Tibial nerve (tissue), 4 donors: ENCODE measurements around the gene CREM. TPM values are rescaled to one million over a fixed set of nuclear protein-coding genes. Genes with fewer than 3 reads are reported as not detected.

ENCODE experiments used
- DNase-seq, 2 donors: peaks; one replicate each; pipeline ENCODE4 v3.0.0-alpha.2; 2019; ENCODE audit warnings: low spot score in 2 of 2
- H3K27ac ChIP-seq, 4 donors: fragments of 200-600 bp; sonication (generic) in 3 of 4; one replicate each; pipeline ENCODE4 v1.5.1; 2017 to 2019; ENCODE audit warnings: mild to moderate bottlenecking in 1 of 4
- H3K27me3 ChIP-seq, 2 donors: fragments of 200-600 bp; sonication (generic) in 1 of 2; one replicate each; pipeline versions ENCODE4 v1.5.1 to v1.6.0; 2017 to 2019
- H3K36me3 ChIP-seq, 3 donors: fragments of 200-600 bp; sonication (generic); one replicate each; pipeline ENCODE4 v1.5.1; 2018 to 2019
- H3K4me1 ChIP-seq, 4 donors: fragments of 200-600 bp; sonication (generic) in 3 of 4; one replicate each; pipeline ENCODE4 v1.5.1; 2017 to 2019
- H3K4me3 ChIP-seq, 4 donors: fragments of 200-600 bp; sonication (generic) in 3 of 4; one replicate each; pipeline ENCODE4 v1.5.1; 2017 to 2019; ENCODE audit warnings: mild to moderate bottlenecking in 1 of 4, moderate library complexity in 1 of 4
- H3K9me3 ChIP-seq, 4 donors: fragments of 200-600 bp; sonication (generic) in 3 of 4; one replicate each; pipeline ENCODE4 v1.5.1; 2017 to 2019
- CTCF ChIP-seq, 5 experiments: fragments of 200-600 bp in 3 of 5; fragments of 450-650 bp in 2 of 5; sonication (generic) in 3 of 5; IDR thresholded peaks; one replicate each; pipeline ENCODE4 v1.5.1; 2016 to 2019; ENCODE audit warnings: antibody characterized with exemption in 5 of 5, mild to moderate bottlenecking in 3 of 5, moderate library complexity in 2 of 5
- EP300 ChIP-seq, 2 donors: sonication (generic); formaldehyde crosslinking; IDR thresholded peaks; one replicate each; pipeline ENCODE4 v1.6.1; 2017; ENCODE audit warnings: antibody characterized with exemption in 2 of 2, mild to moderate bottlenecking in 1 of 2
- POLR2A ChIP-seq, 2 donors: fragments of 450-650 bp; IDR thresholded peaks; one replicate each; pipeline ENCODE4 v1.6.1; 2017; ENCODE audit warnings: antibody characterized with exemption in 2 of 2, mild to moderate bottlenecking in 2 of 2, moderate library complexity in 2 of 2
- WGBS, 2 donors: methylation state at CpG; one replicate each; pipeline ENCODE4 v1.1.5; 2018; 5-methylcytosine and 5-hydroxymethylcytosine counted together
- total RNA-seq, 4 donors: library from RNA; depleted of rRNA; stranded (reverse); fragments of >200 nt; gene quantifications; one replicate each; pipeline ENCODE4 v1.1.0, GENCODE V29; 2016

CREM gene
- total RNA-seq, 4 donors from 2014 or later: 27.3 to 41.7 (median 36.1) TPM

DNA sequence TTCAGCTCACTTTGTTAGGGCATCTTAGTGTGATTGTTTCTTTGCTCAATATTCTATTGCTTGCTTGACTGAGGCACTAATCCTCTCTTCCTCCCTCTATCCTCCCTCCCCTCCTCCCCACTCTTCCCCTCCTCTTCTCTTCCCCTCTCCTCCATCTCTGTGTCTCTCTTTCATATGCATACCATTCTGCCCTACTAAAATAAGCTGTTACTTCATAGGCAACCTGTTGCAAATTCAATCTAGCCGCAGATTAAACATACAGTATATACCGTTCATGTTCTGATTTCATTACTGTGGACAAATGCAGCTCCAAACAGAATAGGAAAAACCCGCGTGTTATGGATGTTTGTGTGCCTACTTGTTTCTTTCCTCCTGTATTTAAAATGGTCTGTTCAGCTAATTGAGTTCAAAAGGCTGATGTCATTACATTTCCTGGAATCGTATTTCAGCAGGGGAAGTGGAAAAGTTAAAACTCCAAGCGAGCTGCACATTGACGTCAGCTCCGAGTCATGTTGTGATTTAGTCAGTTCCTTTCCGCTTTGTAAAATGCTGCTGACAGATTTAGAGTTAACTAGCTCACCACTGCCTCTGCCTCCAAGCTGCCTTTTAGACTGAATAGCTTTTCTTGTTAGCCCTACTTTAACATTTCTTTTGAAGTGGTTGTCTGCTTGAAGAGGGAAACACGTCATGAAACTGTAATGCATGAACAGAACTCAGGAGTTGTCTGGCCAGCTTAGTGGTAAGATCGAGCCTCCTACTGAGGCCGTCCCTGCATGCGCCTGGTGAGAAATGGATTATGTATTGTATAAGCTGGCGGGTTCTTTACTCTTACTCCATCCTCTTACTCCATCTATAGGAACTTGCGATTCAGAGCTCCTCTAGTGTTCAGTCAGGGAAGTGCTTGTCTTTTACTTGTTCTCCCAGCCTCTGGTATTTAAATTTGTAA, 69.0 kb downstream of the CREM start:
- Histone ChIP-seq H3K27me3 (no peaks in the 10 kb centered on the region), H3K36me3 (peaks cover 0 to 3% (median 0%) of the 10 kb centered on the region in 3 donors), H3K4me3 (peak overlapping the region; percentile 36 to 58 (median 47)), H3K27ac (peak overlapping the region; percentile 90 to 97 (median 94)), H3K9me3 (no peaks in the 10 kb centered on the region), H3K4me1 (peaks cover 0 to 12% (median 3%) of the 10 kb centered on the region in 4 donors)
- TF ChIP-seq CTCF (IDR thresholded peaks at IDR 0.05) (peak; percentile 85 to 91 (median 89)), POLR2A (IDR thresholded peaks at IDR 0.05) (peak in 1 of 2 donors; percentile 61), EP300 (IDR thresholded peaks at IDR 0.05) (peak; percentile 89 to 95)
- WGBS, 2 donors: 0% methylated on average over 15 of the region's 15 CpGs
- peak in 1 of 2 donors; percentile 79 for DNase-seq

GRCh38 chr10:35200487-35200886, 73.8 kb downstream of the CREM start:
- H3K4me3 ChIP-seq: no peak overlapping the region
- H3K36me3 ChIP-seq: no peaks in the 10 kb centered on the region
- H3K9me3 ChIP-seq: no peaks in the 10 kb centered on the region
- TF ChIP-seq EP300 (IDR thresholded peaks at IDR 0.05) (no peak), POLR2A (IDR thresholded peaks at IDR 0.05) (no peak)
- H3K27me3 ChIP-seq: no peaks in the 10 kb centered on the region
- no peak overlapping the region for H3K27ac ChIP-seq
- peaks cover 0 to 6% (median 0%) of the 10 kb centered on the region in 4 donors for H3K4me1 ChIP-seq
- DNase-seq: no peak
- WGBS, 2 donors: 56 to 76% methylated on average over 1 of the region's 1 CpG

GRCh38 chr10:35201234-35201633, 74.6 kb downstream of the CREM start:
- 87 to 96% methylated on average over 4 of the region's 4 CpGs for WGBS, 2 donors
- Histone ChIP-seq H3K4me3 (no peak overlapping the region), H3K36me3 (no peaks in the 10 kb centered on the region), H3K27ac (no peak overlapping the region), H3K9me3 (no peaks in the 10 kb centered on the region), H3K4me1 (peaks cover 0 to 4% (median 0%) of the 10 kb centered on the region in 4 donors), H3K27me3 (no peaks in the 10 kb centered on the region)
- no peak for DNase-seq
- TF ChIP-seq CTCF (IDR thresholded peaks at IDR 0.05): no peak
- no peak for TF ChIP-seq EP300 (IDR thresholded peaks at IDR 0.05)
- TF ChIP-seq POLR2A (IDR thresholded peaks at IDR 0.05): no peak

DNA sequence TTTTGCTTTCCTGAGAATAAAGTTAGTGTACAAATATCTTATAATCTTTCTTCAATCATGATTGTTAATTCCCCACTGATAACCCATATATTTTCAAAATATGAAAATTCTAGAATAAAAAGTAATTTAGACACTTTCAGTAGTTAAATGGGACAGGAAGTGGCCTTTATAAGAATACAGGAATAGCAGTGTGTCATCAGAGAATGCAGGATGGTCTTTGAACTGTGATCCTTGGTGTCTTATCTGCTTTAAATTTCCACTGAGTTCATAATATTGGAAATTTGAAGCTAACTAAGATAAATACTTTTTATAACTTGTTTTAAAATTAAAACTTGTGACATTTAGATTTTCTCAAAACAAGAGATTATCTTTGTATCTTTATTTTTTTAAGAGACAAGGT, 75.4 kb downstream of the CREM start:
- TF ChIP-seq EP300 (IDR thresholded peaks at IDR 0.05): no peak
- TF ChIP-seq POLR2A (IDR thresholded peaks at IDR 0.05): no peak
- TF ChIP-seq CTCF (IDR thresholded peaks at IDR 0.05): no peak
- Histone ChIP-seq H3K9me3 (no peaks in the 10 kb centered on the region), H3K4me1 (no peaks in the 10 kb centered on the region), H3K27me3 (no peaks in the 10 kb centered on the region), H3K27ac (no peak overlapping the region), H3K36me3 (peaks cover 0 to 3% (median 0%) of the 10 kb centered on the region in 3 donors), H3K4me3 (no peak overlapping the region)
- DNase-seq: no peak

DNA sequence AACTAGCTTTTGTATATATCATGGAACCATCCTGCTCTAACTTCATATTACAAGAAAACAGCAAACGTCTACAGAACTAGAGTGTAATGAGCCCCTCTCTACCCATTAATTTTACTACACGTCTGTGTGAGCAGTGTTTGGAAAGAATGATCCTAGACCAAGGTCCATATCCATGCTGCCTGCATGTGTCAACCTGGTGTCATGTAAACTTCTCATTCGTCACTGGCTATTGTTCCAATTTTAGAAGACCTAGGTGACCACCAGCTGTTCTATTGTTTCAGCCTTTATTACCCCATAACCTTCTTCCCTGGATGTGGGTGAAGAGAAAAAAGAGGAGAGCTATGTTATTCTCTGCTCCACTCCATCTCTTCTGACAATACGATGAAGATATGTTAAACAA, 77.1 kb downstream of the CREM start:
- TF ChIP-seq EP300 (IDR thresholded peaks at IDR 0.05): no peak
- no peak for TF ChIP-seq POLR2A (IDR thresholded peaks at IDR 0.05)
- TF ChIP-seq CTCF (IDR thresholded peaks at IDR 0.05): no peak
- WGBS, 2 donors: 80% methylated on average over 4 of the region's 4 CpGs

More for the DNA sequence above, 77.1 kb downstream of the CREM start:
- no peak overlapping the region for H3K27ac ChIP-seq
- DNase-seq: no peak
- peaks cover 0 to 1% (median 0%) of the 10 kb centered on the region in 4 donors for H3K4me1 ChIP-seq
- no peak overlapping the region for H3K4me3 ChIP-seq
- peaks cover 0 to 10% (median 0%) of the 10 kb centered on the region in 3 donors for H3K36me3 ChIP-seq
- no peaks in the 10 kb centered on the region for H3K27me3 ChIP-seq
- no peaks in the 10 kb centered on the region for H3K9me3 ChIP-seq
